Ureter (tissue), 1 donor: ENCODE measurements around the gene CUBN. TPM values are rescaled to one million over a fixed set of nuclear protein-coding genes. Genes with fewer than 3 reads are reported as not detected.
A peak's percentile ranks its signal among the peaks of the same experiment; 100 is the strongest.

Source experiments
- DNase-seq: peaks from one replicate; pipeline ENCODE4 v3.0.0-alpha.2; 2020; ENCODE audit warnings: low spot score
- total RNA-seq: library from RNA; stranded (reverse); gene quantifications from one replicate; pipeline ENCODE4 v1.2.4, GENCODE V29; 2023
- donor health status: DM: yes; HTN: yes; CAD: no.

The CUBN gene
- total RNA-seq, 1 donor from 2014 or later = 2.4 TPM

DNA sequence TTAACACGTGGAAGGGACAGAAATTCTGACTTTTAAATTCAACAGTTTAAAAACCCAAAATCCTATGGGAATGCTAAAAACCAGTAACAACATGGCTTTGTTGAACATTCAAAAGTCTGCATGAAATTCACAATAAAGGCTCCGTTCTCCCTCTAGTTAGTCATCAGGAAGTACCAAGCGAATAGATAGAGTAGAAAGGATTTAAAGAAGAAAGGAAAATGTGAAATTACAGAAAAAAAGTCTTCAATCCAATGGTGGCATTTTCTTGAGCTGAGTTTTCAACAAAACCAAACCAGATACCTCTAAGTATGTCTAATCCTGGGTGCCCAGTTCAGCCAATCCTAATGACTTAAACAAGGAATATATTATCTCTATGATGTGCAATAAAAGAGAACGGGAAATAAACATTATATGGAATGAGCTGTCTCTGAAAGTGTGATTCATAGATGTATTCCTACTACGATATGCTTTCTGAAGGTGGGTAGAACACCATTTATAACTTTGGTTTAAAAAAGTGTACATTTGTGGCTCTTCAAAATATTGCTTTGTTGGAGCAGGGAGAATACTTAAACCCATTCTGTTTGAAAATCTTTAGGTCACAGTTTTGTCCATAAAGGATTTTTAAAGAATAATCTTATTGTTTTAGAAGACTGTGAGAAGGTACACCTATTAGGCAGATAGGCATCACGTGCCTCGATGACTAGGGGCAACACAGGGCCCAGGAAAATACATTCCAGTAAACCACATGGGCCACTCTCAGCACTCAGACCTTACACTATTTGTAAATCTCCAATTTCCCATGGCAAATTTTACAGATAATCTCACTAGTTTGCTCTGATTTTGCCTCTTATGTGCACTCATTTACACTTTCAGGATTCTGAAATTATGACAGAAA is 87.7 kb downstream of the CUBN start:
- DNase-seq = no peak

DNA sequence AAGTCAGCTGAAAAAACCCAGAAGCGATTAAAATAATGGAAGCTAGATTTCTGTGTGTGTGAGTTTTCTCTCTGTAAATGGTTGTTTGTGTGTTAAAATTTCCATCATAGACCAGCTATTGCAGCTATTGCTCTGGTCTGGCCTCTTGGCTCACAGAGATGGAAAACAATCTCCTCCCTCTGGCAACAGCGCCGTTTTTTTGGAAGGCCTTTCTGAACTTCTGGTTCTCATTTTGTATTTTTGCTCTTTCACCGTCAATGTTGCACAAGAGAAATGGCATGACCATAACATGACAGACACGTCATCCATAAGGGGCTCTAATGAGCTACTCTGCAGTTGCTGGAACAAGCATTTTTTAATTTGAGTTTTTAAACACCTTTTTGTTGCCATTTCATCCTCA is 91.0 kb downstream of the CUBN start:
- peak; percentile 63 for DNase-seq

DNA sequence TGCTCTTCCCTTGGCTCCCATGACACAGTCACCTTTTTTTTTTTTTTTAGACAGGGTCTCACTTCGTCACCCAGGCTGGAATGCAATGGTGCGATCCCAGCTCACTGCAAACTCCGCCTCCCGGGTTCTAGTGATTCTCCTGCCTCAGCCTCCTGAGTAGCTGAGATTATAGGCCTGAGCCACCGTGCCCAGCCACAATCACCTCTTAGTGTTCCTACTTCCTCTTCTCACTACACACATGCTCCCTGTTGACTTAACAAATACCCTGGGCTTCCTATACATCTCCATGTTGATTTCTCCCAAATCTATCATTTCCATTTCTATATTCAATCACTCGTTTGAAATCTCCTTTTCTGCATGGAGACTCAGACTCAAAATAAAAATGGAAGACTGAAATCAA is 91.7 kb downstream of the CUBN start:
- no peak for DNase-seq

DNA sequence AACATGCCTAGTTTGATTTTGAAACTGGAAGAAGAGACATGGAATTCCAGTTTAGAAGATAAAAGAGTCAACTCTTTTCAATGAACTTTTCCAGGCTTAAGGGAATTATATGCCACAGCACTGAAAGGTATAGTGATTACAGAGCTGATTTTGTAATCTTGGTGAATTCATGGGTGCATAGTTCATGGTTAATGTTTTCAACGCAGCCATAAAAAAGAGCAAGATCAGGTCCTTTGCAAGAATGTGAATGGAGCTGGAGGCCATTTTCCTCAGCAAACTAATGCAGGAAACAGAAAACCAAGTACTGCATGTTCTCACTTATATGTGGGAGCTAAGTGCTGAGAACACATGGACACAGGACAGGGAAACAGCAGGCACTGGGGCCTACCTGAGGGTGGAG is 94.2 kb downstream of the CUBN start:
- no peak for DNase-seq

DNA sequence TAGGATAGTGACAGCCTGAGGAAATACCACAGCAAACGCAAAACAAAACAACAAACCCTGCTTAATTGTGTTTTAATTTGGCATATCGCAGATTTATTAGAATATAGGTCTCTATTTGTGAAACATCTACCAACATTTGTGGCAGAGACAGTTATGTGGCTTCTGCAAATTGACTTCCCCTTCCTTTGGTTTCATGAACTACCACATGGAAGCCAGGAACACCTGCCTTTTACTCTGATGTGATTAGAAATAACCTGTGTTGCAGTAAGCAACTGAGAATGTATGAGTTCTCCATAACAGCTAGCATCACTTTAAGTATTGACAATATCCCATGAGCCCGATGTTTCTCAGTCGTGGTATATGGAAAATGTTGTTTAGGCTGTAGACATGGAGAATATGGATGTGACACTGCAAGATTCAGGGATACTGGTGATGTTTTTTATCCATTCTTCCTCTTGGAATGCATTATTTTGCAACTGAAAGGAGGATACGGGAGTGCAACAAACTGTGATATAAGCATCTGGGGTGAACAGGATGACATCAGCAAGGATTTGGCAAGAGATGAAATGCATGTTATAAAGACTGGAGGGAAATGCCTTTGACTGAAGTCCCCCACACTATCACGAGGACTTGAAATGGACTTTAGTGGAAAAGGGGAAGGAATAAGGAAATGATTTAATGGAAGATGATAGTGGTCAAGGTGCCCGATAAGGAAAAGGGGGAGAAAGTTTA is 95.9 kb downstream of the CUBN start:
- no peak for DNase-seq

DNA sequence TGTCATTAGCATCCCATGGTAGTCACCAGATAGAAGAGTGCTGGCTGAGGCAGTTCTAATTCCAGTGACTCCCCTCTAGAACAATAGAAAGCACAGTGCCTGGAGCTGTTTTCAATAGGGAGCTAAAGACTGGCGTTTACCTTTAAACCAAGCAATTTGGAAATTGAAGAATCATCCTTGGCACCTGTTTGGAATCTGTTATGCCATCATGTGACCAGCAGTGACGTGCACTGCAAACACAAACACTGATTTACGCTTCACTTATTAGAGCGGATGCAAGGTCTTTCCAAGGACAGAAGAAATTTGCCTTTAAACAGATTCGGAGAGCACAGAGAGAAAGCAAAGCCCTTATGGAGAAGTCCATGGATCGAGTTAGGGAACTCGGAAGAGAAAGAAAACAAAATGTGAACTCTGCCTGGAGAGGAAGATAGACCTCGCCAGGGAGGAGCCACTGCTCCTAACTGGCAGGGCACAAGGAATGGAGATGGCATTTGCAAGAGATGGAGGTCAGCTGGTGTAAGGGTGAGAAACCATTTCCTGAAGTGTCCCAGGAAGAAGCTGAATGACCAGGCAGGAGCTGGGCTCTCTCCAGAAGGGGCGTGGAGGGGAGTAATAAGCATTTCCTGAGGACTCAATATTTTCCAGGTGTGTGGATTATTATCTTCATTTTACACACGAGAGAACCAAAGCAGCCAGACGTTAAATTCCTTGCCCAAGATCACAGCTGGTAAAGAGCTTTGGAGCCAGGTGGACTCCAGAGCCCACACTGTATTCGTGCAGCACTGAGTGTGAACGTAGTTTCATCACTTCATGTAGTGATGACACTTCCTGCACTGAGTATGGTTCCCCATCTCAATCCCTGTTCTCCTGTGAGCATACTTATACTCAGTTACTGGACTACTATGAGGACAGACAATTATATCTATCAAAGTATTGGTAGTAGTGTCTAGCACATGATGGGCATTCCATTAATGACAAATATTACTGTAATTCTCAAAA is 97.7 kb downstream of the CUBN start:
- DNase-seq = no peak

DNA sequence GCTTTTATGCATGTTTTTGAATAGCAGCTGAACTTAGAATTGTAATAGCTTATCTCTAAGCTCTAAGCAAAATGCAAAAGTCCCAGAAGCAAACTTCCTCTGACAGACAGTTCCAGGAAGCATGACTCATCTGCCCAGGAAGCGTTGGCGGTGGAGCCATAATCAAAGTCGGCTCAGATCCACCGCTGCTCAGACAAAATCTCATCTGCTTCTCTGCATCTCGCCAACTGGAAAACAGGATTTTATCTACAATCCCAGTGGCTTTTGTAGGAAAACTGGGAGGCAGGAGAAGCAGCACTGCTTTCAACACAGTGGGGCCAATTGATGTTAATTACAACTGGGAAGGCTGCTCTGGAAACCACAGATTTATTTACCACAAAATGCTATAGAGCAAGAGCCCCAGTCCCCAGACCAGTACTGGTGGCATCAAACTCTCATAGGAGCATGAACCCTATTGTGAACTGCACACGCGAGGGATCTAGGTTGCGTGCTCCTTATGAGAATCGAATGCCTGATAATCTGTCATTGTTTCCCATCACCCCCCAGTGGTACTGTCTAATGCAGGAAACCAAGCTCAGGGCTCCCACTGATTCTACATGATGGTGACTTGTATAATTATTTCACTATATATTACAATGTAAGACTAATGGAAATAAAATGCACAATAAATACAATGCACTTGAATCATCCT is 99.9 kb downstream of the CUBN start:
- peak; percentile 67 for DNase-seq

DNA sequence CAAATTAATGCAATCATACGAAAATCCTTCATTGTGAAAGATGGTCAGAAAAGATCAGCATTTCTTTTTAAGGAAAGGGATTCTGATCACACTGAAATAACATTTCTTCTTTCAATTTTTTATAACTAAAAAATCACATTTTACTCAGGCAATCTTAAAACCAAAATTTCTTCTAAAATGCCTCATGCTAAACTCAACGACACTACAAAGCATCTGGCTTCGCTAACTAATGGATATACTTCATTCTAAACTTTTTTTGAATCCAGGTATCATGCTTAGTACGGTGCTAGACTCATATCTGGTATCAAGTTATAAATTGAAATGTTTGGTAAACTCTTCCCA is 100.4 kb downstream of the CUBN start:
- no peak for DNase-seq

DNA sequence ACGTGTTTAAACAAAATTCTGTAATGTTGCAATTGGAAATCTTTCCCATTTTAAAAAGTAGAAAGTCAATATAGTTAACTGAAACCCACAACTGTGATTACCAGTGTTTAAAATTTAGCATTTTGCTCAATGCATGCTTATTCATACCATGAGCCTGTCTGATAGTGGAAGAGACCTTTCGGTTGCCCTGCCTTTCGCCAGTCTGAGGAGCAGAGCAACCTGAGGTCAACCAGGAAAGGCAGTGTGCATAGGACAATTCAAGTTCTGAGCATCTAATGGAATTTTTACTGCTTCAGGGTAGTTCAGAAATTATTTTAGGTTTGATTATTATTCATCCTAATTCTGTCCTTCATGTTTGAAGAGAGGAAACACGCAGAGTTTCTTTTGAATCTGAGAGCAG is 100.8 kb downstream of the CUBN start:
- no peak for DNase-seq

DNA sequence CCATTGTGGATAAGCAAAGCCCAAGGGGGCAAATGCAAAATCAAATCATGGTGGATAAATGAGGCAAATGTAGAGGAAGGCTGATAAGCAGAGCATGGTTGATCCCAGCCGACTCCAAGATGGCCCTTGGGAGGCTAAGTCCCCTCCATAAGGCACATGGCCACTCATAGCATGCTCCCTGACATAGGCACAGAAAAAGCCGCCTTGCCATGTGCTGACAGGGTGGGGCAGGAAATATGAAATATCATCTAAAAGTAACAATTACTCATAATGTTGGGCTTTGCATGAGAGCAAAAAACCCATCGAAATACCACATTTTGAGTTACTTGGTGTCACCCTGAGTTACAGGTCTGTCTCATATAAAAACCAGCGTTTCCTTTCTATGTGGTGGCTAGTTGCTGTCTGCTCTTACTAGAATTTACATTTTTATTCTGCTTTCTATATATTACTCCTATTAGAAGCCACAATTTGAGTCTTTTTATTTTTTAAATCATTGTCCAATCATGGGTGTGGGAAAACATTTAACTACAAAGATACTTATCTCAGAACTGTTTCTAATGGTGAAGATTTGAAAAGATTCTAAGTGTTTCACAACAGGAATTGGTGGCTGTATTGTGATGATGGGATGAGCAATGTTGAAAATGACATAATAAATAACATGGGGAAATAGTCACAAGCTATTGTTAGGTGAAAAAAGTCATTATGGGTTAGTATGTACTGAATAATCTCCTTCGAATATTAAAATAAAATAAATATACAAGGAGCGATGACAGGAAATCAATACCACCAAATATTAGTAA is 102.7 kb downstream of the CUBN start:
- DNase-seq = no peak

DNA sequence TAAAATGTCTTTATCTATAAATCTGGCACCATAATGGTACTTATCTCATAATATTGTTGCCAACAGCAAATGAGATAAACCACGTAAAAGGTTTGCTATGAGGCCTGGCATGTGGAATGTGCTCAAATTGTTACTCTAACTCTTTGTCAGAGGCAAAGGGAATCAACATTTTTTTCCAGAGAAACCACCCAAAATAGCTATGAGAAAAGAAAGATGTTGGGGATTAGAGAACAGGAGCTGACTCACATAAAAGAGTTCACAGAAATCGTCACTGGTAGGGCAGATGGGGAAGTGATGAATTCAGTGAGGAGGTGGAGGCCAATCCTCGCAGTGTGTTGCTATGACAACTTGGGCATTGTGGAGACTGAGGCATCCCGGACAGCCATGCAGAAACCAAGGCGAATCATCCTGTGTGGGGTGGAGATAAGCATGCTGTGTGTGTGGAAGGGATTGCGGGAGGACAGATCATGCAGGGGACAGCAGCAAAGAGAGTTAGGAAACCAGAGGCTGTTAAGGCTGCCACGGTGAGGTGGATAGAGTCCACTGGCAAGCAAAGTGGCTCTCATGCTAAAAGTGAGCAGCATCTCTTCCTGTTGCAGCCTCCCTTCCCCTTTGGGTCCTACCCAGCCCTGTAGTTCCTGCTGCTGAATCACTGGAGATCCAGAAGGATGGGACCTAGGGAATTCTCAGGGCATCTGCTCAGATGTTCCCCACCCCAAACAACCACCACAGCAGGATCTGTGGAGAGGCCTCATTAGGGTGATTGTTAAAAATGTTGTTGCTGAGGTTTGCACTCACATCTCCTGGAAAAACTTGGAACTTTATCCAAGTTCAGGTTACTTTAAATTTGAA is 103.9 kb downstream of the CUBN start:
- no peak for DNase-seq

DNA sequence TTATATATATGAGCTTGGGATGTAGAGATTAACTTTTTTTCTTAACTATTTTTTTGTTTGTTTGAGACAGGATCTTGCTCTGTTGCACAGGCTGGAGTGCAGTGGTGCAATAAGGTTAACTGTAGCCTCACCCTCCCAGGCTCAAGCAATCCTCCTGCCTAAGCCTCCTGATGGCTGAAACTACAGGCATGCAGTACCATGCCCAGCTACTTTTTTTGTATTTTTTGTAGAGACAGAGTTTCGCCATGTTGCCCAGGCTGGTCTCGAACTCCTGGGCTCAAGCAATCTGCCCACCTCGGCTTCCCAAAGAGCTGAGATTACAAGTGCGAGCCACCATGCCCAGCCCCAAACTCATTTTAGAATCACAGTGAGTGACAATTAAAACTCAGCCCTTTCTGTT is 105.2 kb downstream of the CUBN start:
- no peak for DNase-seq

DNA sequence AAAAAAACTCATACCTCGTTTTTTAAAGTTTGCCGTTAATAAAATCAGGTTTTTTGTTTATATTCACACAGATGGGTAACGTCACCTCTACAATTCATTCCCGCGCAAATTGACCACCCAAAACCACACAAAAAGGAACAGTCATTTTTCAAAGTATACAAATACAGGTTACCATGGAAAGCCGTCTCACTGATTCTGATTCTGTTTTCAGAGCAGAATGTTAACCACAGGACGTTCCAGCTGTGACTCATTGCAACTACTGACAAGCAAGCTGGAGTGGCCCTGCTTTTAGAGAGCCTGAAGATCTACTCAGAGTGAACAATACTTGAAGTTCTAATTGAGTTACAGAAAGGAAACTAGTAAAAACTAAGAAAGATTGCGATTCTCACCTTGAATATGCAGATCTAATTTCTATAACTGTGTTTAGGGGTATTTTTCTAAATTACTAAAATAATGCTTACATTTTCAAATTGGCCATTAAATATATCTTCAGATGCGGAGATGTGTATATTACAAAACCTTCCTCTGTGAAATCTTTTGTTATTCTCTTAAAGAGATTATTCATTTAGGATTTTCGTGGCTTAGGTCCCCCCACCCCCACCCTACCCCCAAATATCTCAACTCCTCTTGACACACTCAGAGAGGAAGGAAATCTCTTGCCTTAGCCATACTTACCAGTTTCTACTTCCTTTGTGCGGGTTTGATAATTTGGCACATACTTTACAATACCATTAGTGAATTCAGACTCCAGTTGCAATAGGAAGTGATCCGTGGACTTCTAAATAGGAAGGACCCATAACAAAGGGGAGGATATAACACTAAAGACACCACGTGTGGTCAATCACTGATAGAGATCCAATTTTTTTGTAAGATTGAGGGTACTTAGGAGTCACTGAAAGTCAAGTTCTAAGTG is 106.0 kb downstream of the CUBN start:
- peak; percentile 57 for DNase-seq

DNA sequence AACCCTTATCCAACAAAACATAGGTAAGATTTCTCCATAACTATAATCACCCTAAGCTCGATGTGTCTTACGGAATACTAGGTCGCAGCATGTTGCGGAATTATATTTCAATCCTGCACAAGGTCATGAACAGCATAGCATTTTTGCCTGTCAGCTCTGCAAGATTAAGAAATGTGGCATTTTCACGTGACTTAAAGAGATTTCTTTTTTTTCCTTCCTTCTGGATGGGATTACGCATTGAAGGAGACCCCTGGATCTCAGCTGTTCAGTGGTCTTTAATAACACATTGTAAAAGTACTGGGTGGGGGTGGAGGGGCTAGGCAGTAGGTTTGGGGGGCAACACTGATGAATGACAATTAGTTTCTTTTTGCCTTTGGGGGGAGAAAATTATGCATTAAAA is 106.7 kb downstream of the CUBN start:
- DNase-seq = no peak

DNA sequence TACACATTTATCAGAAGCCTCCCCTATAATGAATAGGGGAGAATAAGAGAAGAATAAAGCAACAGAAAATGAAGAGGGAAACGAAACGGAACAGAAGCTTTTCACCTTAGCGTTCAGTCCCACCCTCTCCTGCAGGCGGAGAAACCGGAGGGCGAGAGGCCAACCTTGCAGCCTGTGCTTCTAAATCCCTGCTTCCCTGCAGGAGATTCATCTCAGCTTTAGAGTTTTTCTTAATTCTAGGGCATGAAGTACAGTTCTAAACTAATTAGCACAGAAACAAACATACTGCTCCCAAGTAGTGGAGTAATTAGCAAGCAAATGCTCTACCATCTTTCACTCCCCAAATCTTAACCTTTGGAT is 107.2 kb downstream of the CUBN start:
- DNase-seq = no peak

DNA sequence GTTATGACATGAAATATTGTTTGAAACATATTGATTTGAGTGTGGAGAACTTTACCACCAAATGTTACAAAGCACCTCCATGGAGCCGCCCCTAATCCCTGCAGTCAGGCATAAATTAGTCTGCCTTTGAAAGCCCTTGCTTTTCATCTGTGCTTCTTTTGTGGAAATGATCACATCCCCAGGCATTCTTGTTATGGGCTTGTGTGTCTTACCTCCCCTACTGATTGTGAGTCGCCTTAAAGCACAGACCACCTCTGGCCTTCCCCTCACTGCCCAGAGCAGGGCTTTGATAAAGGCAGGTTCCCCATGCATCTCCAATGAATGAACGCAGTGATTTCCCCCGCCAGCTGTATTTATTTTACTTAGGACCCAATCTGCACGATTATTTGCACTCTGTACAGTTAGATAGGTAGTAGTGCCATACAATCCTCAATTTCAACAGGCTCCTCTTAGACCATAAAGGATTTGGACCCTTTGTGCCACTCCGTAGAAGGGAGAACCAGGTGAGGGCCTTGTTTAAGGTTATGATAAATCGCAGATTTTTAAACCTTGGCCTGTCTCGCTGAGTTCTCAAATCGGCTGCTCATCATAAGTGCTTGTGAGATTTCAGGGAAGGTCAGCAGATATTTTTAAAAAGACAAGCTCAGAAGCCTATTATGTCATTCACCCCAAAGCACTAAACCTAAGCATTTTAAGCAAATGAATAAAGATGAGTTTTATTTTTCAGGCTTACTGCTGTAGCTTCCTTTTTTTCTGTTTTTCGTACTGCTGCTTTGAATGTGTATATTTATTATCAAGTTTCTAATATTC is 107.8 kb downstream of the CUBN start:
- DNase-seq = no peak

DNA sequence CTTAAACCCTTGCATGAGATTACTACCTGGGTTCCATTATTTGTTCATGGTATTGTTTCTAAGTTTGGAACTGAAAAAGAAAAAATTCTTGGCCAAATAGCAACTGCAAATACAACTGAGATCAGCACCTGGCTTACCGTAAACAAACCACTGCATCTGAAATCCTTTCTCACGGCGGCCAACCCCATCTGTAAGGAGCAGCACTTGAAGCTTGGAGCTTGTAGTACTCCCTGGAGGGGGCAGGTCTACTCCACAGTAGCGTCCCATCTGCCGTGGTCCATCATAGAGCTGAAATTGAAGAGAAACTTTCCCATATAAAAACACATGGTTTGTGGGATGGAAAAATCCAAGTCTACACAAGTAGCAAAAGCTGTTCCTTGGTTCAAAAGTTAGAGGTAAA is 109.9 kb downstream of the CUBN start:
- DNase-seq = no peak
